HG03521 (cell line): ENCODE results near the gene CDC42EP5.

Experiments used
- ATAC-seq: cut with Tn5 transposase; IDR thresholded peaks from one replicate; pipeline ENCODE4 v1.9.1; 2021; ENCODE audit warnings: mild to moderate bottlenecking, moderate library complexity; ENCODE audit not compliant: unreplicated experiment

Gene CDC42EP5

DNA sequence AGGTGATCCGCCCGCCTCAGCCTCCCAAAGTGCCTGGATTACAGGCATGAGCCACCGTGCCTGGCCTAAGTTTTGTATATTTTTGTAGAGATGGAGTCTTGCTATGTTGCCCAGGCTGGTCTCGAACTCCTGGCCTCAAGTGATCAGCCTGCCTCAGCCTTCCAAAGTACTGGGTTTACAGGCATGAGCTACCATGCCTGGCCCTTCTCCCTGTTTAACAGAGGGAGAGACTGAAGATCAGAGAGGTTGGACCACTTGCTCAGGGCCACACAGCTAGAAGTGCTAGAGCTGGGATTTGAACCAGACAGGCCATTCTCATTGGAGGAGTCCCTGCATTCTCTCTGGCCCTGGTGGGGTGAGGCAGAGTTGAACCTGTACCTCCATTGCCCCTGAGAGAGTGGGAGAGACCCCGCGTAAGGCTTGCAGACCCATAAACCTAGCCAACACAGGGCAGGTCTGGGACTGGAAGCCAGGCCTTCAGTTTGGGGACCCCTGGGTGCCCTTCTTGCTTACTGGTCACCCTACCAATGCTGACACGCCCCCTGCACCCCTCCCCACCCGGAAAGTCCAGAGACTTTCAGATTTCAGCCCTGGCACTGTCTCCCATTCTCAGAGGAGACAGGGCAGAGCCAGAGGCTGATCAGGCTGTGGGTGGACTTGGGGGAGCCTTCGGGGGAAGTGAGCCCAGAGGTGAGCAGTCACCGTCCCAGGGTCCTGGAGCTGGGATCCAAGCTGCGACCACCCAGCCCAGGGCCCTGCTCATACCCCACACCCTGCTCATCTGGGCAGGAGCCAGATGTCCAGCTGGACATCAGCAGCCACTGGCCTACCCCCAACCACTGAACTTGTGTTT is 44.5 kb downstream of the CDC42EP5 start:
- no peak for ATAC-seq

DNA sequence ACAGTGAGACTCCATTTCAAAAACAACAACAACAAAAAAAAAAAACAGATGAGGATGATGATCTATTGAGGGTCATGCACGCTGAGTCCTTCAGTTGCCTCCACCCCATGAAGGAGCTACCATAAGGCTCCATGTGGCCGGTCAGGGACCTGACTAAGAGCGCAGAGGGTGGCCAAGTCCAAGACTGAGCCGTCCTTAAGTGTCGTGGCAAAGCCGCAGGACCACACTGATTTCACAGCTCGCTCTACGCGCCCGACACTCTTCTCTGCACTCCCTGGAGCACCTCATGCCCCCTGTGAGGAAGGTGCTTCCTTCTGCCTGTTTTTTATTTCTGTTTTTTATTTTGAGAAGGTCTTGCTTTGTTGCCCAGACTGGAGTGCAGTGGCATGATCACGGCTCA is 45.5 kb downstream of the CDC42EP5 start:
- no peak for ATAC-seq

DNA sequence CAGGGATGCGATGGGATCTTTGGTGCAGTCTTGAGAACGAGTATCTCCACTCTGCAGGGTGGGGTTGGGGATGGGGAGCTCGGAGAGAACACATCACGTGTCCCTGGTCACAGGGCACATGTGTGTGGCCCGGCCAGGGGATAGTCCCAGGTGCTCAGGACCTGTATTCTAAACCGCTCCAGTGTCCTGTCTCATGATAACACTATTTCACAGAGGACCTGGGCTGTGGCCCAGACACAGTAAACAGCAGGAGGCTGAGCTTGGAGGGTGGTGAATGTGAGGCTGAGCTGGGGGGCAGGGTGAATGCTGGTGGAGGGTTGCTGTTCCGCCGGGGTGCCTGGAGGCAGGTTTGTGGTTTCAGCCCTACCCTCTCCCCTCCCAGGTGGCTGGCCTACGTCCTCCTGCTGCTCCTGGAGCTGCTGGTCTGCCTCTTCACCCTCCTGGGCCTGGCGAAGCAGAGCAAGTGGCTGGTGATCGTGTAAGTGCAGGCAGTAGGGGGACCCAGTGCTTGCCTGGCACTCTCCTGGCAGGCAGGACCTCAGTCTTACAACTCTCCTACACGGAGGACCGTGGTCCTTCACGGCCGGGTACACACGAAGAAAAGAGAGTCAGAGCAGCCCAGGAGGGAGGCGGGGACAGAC is 46.7 kb downstream of the CDC42EP5 start:
- ATAC-seq = no peak

DNA sequence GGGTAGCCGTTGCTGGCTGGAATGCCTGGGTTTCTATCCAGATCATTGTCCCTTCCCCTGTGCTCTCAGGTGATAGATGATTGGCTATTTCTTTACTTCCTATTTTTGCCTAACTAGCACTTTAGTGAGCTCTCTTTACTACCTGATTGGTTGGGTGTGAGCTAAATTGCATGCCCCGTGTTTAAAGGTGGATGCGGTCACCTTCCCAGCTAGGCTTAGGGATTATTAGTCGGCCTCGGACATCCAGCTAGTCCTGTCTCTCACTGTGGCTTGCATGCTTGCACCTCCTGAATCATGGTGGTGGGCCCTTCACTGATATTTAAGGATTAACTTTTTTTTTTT is 47.7 kb downstream of the CDC42EP5 start:
- ATAC-seq = no peak

DNA sequence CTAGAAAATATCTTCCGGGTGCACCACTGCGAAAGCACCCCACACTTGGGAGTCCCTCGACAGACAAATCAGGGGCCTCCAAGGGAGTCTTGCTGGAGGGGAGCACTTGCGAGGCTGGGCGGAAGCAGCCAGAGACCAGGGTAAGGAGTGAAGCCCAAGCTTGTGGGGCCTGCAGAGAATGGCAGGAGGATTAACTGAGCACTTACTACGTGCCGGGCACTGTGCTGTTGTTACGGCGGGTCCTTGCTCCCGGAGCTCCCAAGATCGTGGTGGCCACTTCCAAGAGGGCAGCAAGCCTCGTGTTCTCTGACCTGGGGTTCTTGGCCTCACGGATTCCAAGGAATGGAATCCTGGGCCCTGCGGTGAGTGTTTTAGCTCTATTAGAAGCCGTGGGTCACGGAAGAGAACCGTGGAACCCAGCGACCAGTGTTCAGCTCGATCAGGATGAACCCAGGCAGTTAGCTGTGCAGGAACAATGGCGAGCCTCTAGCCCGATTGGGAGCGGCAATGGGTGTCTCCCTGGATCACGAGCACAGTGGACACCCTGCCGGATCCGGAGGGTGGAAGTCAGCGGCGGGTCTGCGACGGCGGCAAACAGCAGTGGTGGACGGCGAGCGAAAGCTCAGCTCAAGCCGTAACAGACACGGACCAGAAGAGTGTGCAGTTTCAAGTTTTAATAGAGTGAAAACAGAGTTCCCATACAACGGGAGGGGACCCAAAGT is 48.3 kb downstream of the CDC42EP5 start:
- no peak for ATAC-seq

DNA sequence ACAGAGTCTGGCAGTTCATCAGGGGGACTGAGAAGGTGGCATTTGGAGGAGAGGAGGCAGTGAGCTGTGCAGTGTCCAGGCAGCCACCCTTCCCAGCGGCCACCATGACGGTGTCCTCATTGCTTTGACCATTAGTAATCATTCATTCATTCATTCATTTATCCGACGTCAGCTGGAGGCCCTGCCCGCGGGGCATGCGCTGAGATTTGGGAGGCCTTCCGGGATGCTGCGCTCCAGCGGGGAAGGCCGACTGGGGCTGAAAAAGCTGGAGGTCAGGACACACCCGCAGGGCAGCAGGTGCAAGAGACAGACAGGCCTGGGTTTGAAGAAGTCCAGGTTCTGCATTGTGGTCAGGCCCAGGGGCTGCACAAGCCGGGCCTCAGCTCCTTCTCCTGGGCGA is 48.9 kb downstream of the CDC42EP5 start:
- no peak for ATAC-seq

DNA sequence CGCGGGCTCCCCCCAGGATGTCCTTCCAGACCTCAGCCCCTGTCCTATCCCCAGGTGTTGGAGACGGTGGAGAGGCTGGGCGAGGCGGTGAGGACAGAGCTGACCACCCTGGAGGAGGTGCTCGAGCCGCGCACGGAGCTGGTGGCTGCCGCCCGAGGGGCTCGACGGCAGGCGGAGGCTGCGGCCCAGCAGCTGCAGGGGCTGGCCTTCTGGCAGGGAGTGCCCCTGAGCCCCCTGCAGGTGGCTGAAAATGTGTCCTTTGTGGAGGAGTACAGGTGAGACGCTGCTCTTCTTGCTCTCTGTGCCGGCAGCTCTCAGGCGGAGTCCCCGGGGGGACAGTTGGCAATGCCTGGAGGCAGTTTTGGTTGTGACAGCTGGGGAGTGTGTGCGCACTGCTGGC is 51.0 kb downstream of the CDC42EP5 start:
- ATAC-seq = no peak

DNA sequence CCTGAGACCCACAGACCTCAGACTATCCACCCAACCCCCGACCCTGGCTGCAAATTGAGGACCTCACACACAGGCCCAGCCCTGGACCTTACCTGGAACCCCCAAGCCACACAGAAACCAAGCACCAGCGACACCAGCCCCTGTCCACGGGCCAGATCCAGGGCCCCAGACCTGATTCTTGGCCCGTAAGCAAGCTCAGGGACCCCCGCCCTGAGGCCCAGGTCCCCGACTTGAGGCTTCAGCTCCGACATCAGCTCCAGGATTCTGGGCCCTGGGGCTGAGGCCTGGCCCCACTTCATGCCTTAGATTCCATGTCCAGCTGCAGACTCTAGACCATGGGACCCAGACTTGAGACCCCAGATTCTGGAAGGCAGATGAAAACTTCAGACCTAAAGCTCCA is 51.6 kb downstream of the CDC42EP5 start:
- ATAC-seq = no peak

DNA sequence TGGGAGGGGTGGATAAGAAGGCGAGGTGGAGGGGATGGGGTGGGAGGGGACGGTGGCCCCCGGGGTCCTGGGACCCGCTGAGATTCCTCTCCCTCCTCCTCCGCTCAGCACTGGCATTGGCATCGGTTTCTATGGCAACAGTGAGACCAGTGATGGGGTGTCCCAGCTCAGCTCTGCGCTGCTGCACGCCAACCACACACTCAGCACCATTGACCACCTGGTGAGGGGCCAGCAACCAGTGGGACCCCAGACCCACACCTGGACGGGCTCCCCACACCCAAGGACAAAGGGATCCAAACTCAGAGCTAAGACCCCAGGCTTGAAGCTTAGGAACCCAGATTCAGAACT is 52.0 kb downstream of the CDC42EP5 start:
- ATAC-seq = no peak

DNA sequence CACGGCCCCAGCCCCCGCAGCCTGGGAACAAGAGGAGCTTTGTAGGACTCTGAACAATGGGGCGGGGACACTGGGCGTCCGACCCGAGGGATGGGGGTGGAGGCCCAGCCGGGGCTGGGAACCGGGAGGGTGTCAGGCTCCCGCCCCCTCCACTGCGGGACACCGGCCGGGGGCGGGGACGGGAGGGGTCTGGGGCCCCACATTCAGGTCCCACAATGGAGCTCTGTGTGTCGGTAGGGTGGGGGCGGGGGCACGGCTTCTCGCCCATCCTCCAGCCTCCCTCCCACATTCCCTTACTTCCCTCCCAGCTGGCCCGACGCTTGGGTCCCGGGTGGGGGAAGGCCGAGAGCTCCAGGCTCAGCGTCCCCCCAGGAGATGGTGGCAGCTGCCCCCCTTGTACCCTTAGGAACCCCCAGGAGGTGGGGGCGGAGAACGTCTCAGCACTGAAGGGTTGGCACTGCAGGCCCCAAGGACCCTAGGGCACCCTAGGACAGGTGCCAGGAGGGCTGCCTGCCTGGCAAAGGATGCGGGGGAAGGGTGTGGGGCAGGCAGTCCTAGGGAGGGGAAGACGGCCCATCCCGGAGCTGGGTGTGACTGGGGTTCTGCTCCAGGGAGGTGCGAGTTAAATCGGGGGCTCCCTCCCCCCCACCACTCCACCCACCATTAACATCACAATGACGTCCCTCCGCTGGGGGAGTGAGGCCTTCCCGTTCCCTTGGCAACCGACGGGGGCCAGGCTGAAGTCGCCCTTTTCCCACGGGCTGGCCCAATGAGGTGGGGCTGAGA is 52.5 kb downstream of the CDC42EP5 start:
- ATAC-seq = no peak

DNA sequence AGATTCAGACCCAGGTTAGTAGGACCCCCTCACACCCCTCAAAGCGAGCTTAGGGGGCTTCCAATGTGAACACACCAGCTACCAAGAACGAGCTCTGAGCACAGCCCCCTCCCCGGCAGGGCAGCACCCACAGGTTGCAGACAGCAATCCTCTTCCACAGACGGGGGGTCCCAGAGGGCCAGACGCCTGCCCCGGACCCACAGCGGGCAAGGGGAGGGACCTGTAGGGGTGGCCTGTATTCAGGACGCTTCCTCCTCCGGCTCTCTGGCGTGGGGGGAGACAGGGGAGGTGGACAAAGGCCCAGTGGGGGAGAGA is 53.1 kb downstream of the CDC42EP5 start:
- ATAC-seq = no peak

DNA sequence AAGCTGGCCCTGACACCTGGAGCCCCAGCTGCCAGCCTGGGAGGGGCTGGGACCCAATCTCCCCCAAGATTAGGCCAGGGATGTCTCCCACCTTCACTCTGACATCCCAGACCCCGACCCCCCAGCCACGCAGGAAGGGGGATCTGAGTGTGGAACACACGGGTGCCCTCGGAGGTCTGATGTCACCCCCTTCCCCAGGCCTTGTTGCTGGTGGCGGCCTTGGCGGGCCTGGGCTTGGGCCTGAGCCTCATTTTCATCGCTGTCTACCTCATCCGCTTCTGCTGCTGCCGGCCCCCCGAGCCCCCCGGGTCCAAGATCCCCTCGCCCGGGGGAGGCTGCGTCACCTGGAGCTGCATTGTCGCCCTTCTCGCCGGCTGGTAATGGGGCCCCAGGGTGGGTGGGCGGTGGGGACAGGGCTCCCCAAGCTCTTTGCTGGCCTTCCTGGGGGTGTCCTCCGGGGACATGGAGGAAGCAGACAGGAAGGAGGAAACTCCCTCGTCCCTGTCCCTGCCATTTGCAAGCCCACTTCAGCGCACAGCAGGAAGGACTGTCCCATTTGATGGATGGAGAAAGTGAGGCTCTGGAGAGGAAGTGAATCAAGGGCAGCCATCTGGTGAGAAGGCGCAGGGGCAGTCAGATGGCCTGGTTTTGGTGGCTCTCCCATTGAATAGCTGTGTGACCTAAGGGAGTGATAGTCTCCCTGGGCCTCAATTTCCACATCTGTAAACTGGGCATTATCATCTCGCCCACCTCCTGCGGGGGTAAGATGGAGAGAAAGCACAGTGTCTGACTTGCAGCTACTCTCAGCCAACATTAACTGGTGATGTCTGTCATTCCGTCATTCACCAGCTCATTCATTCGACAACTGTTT is 53.9 kb downstream of the CDC42EP5 start:
- ATAC-seq = no peak

DNA sequence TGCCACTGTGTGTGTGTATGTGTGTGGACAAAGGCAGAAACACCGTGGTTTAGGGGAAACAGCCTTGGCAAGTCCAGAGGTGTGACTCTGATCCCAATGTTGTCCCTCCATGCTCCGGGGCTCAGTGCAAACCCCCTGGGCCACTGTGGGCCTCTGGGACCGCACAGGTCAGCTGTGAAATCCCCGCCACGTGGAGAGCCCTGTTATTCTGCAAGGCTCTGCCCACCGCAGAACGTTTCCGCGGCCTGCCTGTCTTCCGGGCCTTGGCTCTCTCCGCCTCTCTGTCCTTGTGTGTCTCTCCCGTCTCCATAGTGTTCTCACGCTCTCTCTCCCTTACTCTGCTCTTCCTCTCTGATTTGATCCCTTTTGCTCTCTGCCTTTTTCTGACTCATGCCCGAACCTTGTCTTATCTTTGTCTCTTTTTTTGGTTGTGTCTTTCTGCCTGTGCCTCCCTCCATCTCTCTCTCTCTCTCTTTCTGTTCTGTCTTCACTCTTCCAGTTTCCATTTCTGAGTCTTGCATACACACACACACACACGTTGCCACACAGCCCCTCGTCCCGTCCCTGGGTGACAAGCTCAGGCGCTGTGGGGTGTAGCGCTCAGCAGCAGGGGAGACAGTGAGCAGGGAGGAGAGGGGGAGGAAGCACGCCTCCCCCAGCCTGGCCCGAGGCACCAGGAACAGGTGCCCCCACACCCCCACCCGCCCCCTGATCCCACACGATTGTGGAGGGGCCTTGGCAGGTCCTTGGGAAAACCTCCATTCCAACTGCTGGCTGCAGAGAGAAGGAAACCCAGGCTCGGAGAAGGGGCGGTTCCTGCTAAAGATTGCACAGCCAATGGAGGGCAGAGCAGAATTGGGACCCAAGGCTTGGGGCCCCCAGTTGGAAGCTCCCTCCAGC is 54.8 kb downstream of the CDC42EP5 start:
- ATAC-seq = no peak

DNA sequence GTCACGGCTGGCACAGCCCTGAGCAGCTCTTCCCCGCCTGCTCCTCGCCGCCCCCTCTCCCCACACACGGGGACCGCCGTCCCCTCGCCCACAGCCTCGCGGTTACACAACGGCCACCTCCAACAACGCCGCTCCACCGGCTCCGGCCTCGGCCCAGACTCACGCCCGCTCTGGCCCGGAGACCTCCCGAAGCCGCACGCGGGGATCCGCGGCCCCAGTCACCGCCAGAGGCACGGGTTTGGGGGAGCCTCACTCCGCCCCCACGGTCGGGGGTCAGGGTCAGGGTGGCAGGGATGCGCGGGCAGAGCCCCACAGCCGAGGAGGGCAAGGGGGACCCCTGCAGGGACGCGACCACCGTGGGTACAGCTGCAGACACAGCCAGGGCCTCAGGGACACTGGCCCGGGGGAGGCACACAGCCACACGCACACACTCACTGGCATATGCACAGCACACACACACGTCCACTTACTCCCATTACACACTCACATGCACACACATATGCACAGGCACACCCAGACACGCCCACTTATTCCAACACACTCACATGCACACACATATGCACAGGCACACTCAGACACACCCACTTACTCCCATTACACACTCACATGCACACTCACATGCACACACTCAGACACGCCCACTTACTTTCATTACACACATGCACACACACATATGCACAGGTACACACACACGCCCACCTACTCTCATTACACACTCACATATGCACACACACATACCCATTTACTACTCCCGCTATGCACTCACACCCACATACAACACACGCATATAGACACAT is 56.2 kb downstream of the CDC42EP5 start:
- no peak for ATAC-seq

DNA sequence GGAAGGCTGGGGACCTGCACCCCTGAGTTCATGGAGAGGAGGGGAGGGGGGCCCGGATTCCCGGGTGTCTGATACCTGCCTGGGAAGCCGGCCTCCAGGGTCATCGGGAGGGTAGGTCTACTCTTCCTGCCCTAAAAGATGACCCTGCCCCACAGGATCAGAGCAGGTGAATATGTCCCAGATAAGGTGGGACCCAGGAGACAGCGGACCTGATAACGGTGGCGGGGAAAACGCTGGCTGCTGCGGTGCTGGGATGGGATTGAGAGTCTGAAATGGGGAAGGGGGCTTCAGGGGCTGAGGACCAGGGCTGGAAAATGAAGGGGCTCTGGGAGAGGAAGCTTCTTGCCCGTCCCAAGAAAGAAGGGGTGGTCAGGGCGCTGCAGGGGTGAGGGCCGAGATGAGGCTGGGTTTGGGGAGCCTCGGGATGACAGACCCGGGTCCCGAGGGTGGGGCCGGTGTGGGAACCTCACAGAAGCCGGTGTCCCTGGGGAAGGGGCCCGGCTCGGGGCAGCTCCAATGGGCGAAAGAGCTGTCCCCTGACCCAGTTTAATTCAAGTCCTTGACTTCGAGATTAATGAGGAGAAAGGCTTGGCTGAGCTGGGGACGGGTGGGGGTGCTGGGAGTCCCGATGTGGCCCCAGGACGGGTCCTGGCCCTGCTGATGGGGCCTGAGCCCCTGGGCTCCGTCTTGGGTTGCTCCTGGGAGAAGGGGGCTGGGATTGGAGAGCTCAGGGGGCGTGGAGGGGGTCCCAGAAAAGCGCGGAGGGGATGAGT is 57.0 kb downstream of the CDC42EP5 start:
- ATAC-seq = no peak

DNA sequence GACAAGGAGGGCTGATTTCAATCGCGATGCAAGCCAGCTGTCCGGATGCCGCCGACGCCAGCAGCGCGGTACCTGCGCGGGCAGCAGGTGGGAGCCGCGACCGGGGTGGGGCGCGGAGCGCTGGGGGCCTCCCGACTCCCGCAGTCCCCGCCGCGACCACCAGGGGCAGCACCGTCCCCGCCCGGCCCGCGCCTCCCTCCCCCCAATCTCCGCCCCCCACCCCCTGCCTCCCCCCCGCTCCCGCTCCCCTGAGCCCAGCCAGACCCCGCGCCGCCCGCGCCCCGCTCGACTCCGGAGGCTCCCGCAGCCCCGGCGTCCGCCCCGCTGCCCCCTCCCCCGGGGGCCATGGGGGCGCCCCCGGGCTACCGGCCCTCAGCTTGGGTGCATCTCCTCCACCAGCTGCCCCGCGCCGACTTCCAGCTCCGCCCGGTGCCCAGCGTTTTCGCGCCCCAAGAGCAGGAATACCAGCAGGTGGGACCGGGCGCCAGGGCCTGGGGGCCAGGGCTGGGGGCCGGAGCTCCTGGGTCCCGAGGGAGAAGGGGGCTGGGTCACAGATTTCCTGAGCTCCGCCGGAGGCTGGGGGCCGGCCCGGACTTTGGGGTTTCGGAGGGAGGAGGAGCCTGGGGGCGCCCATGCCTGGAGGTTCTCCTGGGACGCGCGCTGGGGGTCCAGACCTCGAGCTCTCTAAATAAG is 57.7 kb downstream of the CDC42EP5 start, which contains the start of gene TTYH1:
Gene TTYH1, plus strand, starts transcription at position 257 of the 693 bp plus-strand sequence. Its CDS starts 89 bp downstream, at position 346.
- ATAC-seq = no peak
